Motor neuron (in vitro differentiated cells): ENCODE measurements around the gene SET. TPM values are rescaled to one million over a fixed set of nuclear protein-coding genes. Genes with fewer than 3 reads are reported as not detected.
"Not testable (repeated sequence)": the region's sequence is repeated elsewhere in the genome, so short reads cannot be mapped to it uniquely, and the experiment has no call there.

Experiments used
- ATAC-seq, 8 experiments: fragments of 200-7000 bp; cut with Tn5 transposase; replicated peaks in 6 of 8; 2 replicates each; pipeline ENCODE4 v1.8.0; 2021; ENCODE audit warnings: mild to moderate bottlenecking in 8 of 8, moderate library complexity in 8 of 8
- H3K27ac ChIP-seq, 2 donors: fragments of 250-450 bp; sonication (Bioruptor Pico); 2 replicates each; pipeline ENCODE4 v1.9.0; 2021; ENCODE audit warnings: antibody characterized with exemption in 2 of 2, mild to moderate bottlenecking in 2 of 2, moderate library complexity in 1 of 2
- H3K4me1 ChIP-seq, 2 donors: fragments of 250-450 bp; sonication (Bioruptor Pico); replicated peaks in 1 of 2; 2 replicates each; pipeline ENCODE4 v1.6.1; 2021; ENCODE audit warnings: antibody characterized with exemption in 2 of 2, mild to moderate bottlenecking in 2 of 2, moderate library complexity in 1 of 2
- H3K4me3 ChIP-seq, 5 donors: fragments of 250-450 bp; sonication (Bioruptor Pico); 2 replicates each; pipeline ENCODE4 v1.9.0; 2021; ENCODE audit warnings: antibody characterized with exemption in 5 of 5, mild to moderate bottlenecking in 5 of 5, moderate library complexity in 4 of 5
- WGBS, 10 experiments: fragments of 450-650 bp; shearing (Covaris generic); methylation state at CpG; one replicate each; pipeline ENCODE4 v1.0.0; 2022; 5-methylcytosine and 5-hydroxymethylcytosine counted together
- in situ Hi-C, 9 experiments: fragments of 400-800 bp; cut with MboI; loops; one replicate each; pipeline ENCODE4 v1.15.0; 2021; ENCODE audit warnings: low sequenced_read_pairs in 9 of 9, low pct_unique_long_range_greater_than_20kb in 2 of 9; ENCODE audit not compliant: unreplicated experiment in 9 of 9
- total RNA-seq, 8 experiments: library from RNA; unstranded; fragments of 300-600 nt; gene quantifications; 2 replicates each; pipeline versions ENCODE4 v1.2.3 to v1.2.4, GENCODE V29; 2022

The SET gene
- total RNA-seq, 8 experiments from 2014 or later: 328 to 639 (median 393) TPM

DNA sequence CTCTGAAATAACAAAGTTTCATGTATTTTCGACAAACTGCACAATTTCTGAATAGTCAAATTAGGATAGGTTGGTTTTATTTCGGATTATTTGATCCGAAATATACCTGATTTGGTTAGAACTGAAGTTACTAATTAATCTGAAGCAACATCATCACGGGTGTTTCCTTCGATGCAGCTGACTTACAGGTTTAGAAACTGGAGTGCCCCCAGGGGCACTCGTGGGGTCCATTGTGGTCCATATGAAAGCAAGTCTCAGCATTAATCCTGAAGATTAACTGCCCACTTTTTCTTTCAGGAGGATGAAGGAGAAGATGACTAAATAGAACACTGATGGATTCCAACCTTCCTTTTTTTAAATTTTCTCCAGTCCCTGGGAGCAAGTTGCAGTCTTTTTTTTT, 5.3 kb downstream of the SET start:
- WGBS, 10 experiments: 79 to 100% (median 88%) methylated on average over 3 to 6 of the region's 6 CpGs
- H3K27ac ChIP-seq: no peak overlapping the region
- ATAC-seq: no peak
- H3K4me3 ChIP-seq: no peak overlapping the region
- in situ Hi-C loops: no loop called here
- H3K4me1 ChIP-seq: peaks cover 4 to 12% of the 10 kb centered on the region in 2 donors

DNA sequence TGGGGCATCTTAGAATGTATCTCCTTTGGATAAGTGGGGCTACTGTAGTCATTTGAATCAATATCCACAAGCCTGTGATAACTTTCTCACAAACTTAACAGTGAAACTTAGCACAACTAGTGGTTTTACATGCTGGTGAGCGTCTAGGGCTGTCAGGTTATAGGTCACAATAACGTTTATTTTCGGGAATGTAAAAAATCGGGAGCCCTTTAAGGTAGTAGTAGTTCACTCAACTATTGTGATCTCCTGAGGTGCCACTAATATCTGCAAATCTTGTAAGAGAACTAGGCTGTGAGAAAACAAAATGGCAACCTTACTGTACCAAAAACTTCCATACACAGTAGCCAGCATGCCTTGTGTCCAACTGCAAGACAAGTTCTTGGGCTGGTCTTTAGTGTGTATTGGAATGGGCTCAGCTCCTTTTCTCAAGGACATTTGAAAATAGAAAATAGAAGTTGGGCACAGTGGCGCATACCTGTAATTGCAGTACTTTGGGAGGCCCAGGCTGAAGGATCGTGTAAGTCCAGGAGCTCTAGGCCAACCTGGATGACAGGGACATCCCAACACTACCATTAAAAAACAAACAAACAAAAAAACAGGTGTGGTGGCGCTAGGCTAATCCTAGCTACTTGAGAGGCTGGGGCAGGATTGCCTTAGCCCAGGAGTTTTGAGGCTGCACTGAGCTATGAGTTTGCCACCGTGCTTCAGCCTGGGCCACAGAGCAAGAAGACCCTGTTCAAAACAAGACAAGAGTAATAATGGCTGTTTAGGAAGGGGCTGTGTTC, 8.1 kb downstream of the SET start:
- Histone ChIP-seq H3K4me1 (no peaks in the 10 kb centered on the region), H3K4me3 (no peak overlapping the region), H3K27ac (no peak overlapping the region)
- in situ Hi-C loops: no loop called here
- no peak for ATAC-seq
- 60 to 100% (median 92%) methylated on average over 2 to 5 of the region's 8 CpGs for WGBS, 10 experiments

DNA sequence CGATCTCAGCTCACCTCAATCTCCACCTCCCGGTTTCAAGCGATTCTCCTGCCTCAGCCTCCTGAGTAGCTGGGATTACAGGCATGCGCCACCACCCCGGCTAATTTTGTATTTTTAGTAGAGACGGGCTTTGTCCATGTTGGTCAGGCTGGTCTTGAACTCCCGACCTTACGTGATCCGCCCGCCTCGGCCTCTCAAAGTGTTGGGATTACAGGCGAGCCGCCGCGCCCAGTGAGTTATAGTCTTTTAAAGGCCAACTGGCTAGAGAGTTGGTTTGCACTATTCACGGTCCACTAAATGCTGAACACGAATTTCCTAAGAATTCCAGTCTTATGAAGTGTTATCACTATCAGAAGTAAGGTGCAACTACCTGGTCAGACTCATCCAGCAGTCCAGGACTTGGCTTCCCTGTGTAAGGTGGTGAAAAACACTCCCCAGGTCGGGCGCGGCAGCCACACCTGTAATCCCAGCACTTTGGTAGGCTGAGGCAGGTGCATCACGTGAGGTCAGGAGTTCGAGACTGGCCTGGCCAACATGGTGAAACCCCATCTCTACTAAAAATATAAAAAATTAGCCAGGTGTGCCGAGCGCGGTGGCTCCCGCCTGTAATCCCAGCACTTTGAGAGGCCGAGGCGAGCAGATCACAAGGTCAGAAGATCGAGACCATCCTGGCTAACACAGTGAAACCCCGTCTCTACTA, 10.2 kb downstream of the SET start:
- in situ Hi-C loops, H3K4me3 ChIP-seq, ATAC-seq, H3K4me1 ChIP-seq, H3K27ac ChIP-seq: not testable (repeated sequence)
- 80 to 100% (median 94%) methylated on average over 2 to 18 of the region's 30 CpGs for WGBS, 10 experiments

DNA sequence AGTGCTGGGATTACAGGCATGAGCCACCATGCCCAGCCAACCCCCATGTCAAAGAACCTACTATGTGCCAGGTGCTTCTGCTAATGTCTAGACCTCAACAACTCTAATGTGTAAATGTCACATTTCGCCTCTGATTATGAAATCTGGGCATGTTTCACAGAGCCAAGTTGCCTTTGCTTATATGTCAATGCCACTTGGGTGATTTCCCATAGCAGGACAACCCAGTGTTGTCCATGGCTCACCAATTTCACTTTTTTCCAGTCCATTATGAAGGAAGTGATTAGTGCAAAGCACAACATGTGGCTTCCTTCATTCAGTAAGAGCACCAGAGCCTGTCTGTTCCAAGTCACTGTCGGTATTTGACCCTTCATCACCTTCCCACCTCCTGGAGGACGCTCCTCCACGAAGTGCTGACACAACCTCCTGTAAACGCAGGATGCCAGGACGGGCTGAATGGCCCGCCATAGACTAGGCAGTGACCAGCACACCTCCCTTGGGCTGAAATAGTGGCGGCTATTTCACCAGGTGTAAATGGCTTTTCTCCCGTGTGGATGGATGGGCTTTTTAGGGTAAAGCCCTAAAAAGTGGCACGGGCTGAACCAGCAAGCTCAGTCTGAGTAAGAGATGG, 12.3 kb downstream of the SET start:
- WGBS, 10 experiments: 60 to 100% (median 87%) methylated on average over 1 to 8 of the region's 10 CpGs; no CpG with 5 or more reads in 3 of the 10 experiments
- no peaks in the 10 kb centered on the region for H3K4me1 ChIP-seq
- no peak overlapping the region for H3K27ac ChIP-seq
- no peak for ATAC-seq
- no peak overlapping the region for H3K4me3 ChIP-seq
- in situ Hi-C loops: no loop called here

DNA sequence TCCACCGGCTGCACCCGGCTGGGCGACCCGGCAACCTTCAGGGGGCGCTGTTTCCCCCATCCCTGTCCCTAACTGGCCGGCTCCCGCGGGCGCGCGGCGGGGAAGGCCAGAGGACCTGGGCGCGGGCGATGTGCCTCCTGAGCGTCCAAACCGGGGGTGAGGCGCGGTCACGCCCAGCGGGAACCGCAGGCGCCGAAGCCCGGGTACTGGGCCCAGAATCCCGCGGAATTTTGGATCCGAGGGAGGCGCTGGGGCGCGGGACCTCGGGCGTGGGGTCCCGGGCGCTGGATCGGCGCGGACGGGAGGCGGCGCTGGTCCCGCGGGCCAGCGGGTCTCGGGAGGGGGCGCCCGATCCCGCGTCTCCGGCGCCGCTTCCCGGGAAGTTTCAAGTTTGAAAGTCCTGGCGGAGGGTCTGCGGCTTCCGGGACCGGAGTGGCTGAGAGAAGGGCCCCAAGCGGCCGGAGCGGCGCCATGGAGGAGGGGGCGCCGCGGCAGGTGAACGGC, 13.5 kb downstream of the SET start, which contains the start of gene PKN3:
TSS of gene PKN3 (plus strand) at position 59 of the 504 bp plus-strand sequence. CDS start at position 472, 413 bp downstream.
- 20% methylated on average over 1 of the region's 65 CpGs; no CpG with 5 or more reads in 9 of the 10 experiments for WGBS, 10 experiments
- in situ Hi-C loops: no loop called here
- peak within 1 kb of the TSS; percentile 57 to 99 (median 75) for H3K4me3 ChIP-seq
- peak; percentile 87 to 91 (median 90) for ATAC-seq
- H3K27ac ChIP-seq: peak within 1 kb of the TSS in 1 of 2 donors; percentile 49
- H3K4me1 ChIP-seq: no peaks in the 10 kb centered on the region

DNA sequence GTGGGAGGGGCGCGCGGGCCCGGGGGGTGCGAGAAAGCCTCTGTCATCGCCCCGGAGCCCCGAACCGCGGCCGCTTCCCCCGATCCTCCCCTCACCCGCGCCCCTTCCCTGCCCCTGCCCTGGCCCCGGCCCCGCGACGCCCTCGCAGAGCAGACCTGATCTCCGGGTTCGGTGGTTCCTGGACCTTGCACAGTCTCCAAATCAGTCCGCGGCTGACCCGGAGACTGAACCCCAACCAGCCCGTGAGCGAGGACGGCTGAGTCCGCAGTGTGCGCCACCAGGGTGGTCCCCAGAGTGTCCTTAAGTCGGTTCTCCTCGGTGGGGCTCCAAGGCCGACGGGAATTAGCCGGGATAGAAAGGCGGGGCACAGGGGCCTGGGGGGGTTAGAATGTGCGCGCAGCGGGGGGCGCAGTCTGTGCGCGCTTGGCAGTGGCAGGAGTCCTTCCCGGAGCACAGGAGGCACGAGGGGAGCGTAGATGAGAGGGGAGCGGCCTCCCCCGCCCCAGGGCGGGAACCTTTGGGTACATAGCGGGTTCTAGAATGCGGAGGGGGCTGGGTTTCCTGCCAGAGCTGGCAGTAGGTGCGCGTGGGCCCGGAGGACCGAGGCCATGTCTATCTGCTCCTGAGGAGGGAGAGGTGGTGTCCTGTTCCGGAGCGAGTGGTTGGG, 14.1 kb downstream of the SET start:
- WGBS, 10 experiments: no CpG with 5 or more reads among the region's 55 CpGs
- in situ Hi-C loops: no loop called here
- peak in 7 of 8 experiments; percentile 7 to 34 (median 17) for ATAC-seq
- Histone ChIP-seq H3K27ac (no peak overlapping the region), H3K4me3 (peak overlapping the region; percentile 57 to 99 (median 75)), H3K4me1 (no peaks in the 10 kb centered on the region)

DNA sequence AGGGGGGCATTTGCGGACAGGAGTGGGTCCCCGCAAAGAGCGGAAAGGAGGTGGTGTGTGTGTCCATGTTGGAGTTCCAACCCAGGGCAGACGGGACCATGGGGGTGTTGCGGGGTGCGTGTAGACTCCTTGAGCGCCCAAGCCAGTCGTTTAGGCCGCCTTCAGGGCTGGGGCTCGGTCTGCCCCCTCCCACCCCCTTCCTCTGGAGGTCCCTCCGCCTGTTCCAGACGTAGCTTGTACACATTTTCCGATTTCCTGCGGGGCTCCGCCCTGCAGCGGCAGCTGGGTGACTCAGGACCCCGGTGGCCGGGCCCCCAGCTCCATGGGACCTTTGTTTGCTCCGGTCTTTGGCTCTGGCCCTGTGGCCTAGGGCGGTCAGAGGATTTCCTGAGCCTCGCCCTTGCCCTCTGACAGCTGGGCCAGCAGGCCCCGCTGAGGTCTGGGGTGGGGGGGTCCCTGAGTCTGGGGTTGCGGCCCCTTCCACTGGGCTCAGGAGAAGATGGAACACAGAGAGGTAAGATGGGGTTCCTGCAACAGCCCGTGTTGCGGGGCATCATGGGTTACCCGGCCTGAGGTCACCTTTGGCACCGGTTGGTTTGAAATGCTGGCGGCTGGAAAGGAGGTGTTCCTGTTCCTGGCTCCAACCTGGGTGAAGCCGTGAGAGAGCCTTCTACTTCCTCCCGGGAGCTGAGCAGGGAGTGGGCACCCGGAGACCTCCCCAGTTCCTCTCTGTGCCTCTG, 14.8 kb downstream of the SET start:
- no peak for ATAC-seq
- no peaks in the 10 kb centered on the region for H3K4me1 ChIP-seq
- in situ Hi-C loops: no loop called here
- H3K4me3 ChIP-seq: peak overlapping the region in 3 of 5 donors; percentile 61 to 99 (median 80)
- H3K27ac ChIP-seq: no peak overlapping the region
- 40 to 100% (median 78%) methylated on average over 2 to 4 of the region's 31 CpGs; no CpG with 5 or more reads in 5 of the 10 experiments for WGBS, 10 experiments

DNA sequence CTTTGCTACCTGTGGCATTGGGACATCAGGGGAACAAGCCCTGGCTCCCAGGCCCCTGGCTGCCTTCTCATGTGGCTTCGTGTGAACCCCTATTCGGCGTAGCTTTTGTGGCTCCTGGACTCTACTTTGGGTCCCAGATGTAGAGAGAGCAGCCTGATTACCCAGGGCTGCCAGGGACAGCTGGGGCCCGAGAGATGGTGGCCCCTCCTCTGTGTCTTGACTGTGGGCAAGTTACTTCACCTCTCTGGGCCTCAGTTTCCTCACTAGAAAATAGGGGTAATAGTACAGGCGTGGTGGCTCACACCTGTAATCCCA, 15.3 kb downstream of the SET start:
- ATAC-seq: no peak
- Histone ChIP-seq H3K27ac (no peak overlapping the region), H3K4me1 (no peaks in the 10 kb centered on the region), H3K4me3 (no peak overlapping the region)
- in situ Hi-C loops: no loop called here
- WGBS, 10 experiments: 60 to 100% (median 94%) methylated on average over 1 to 3 of the region's 5 CpGs; no CpG with 5 or more reads in 6 of the 10 experiments

DNA sequence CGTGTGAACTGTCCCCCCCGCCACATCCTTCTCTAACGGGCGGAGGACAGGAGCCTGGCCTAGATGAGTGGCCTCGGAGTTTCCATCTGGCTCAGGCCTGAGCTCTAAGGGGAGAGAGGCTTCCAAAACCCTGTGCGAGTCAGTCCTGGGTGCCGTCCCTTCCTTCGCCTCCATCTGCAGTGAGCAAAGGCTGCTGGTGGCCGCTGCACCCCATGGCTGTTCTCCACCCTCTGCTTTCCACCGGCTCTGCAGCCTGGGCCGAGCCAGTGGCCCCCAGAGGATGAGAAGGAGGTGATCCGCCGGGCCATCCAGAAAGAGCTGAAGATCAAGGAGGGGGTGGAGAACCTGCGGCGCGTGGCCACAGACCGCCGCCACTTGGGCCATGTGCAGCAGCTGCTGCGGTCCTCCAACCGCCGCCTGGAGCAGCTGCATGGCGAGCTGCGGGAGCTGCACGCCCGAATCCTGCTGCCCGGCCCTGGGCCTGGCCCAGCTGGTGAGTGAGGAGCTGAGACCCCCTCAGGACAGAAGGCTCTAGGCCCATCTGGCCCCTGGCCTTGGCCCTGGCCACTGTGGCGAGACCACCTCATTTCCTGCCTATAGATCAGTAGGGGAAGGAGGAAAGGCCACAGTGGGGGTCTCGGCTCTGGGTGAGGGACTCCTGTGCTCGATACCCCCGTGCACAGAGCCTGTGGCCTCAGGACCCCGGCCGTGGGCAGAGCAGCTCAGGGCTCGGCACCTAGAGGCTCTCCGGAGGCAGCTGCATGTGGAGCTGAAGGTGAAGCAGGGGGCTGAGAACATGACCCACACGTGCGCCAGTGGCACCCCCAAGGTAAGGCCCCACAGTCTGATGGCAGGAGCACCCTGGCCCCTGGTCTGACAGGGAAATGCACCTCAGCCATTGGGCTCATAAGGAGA, 16.3 kb downstream of the SET start:
- in situ Hi-C loops: no loop called here

DNA sequence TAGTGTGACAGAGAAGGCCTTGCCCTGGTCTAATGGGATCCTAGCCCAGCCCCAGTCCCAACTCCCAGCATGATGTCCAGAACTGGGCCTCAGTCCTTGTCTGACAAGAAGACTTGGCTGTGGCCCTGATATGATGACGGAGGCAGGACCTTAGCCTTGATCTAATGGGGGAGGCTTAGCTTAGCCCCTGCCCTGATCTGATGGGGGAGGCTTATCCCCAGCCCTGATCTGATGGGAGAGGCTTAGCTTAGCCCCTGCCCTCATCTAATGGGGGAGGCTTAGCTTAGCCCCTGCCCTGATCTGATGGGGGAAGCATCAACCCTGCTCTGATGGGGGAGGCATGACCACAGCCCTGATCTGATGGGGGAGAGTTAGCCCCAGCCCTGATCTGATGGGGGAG, 17.0 kb downstream of the SET start:
- ATAC-seq: no peak
- 100% methylated on average over 1 of the region's 1 CpG; no CpG with 5 or more reads in 8 of the 10 experiments for WGBS, 10 experiments
- H3K4me3 ChIP-seq: no peak overlapping the region
- no peaks in the 10 kb centered on the region for H3K4me1 ChIP-seq
- no peak overlapping the region for H3K27ac ChIP-seq
- in situ Hi-C loops: no loop called here

More for the DNA sequence above, 16.3 kb downstream of the SET start:
- Histone ChIP-seq H3K27ac (no peak overlapping the region), H3K4me3 (no peak overlapping the region), H3K4me1 (no peaks in the 10 kb centered on the region)
- no peak for ATAC-seq
- 78 to 100% (median 93%) methylated on average over 2 to 10 of the region's 36 CpGs; no CpG with 5 or more reads in 3 of the 10 experiments for WGBS, 10 experiments

DNA sequence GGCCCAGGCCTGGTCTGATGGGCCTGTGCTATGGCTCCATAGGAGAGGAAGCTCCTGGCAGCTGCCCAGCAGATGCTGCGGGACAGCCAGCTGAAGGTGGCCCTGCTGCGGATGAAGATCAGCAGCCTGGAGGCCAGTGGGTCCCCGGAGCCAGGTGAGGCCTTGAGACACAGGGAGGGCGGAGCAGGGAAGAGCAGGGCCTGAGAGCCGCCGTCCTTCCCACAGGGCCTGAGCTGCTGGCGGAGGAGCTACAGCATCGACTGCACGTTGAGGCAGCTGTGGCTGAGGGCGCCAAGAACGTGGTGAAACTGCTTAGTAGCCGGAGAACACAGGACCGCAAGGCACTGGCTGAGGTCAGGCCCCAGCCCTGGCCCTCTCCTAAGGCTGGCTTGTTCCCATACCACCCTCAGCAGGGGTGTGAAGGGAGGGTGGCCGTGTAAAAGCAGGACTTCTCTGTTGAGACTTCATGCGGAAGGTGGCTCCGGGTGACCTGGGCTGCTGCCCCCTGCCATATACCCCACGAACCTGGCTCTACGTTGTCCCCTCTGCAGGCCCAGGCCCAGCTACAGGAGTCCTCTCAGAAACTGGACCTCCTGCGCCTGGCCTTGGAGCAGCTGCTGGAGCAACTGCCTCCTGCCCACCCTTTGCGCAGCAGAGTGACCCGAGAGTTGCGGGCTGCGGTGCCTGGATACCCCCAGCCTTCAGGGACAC, 17.8 kb downstream of the SET start:
- in situ Hi-C loops: no loop called here
- ATAC-seq: no peak
- no peaks in the 10 kb centered on the region for H3K4me1 ChIP-seq
- 80 to 100% (median 93%) methylated on average over 1 to 6 of the region's 23 CpGs; no CpG with 5 or more reads in 5 of the 10 experiments for WGBS, 10 experiments
- no peak overlapping the region for H3K27ac ChIP-seq
- H3K4me3 ChIP-seq: no peak overlapping the region
